GM18511 (cell line): Measurements from ENCODE around the gene FMN2.
"Not testable (repeated sequence)": the region's sequence is repeated elsewhere in the genome, so short reads cannot be mapped to it uniquely, and the experiment has no call there.

Experiments
- ATAC-seq: cut with Tn5 transposase; IDR thresholded peaks from one replicate; pipeline ENCODE4 v1.9.1; 2021; ENCODE audit warnings: mild to moderate bottlenecking, moderate library complexity; ENCODE audit not compliant: unreplicated experiment

The FMN2 gene

DNA sequence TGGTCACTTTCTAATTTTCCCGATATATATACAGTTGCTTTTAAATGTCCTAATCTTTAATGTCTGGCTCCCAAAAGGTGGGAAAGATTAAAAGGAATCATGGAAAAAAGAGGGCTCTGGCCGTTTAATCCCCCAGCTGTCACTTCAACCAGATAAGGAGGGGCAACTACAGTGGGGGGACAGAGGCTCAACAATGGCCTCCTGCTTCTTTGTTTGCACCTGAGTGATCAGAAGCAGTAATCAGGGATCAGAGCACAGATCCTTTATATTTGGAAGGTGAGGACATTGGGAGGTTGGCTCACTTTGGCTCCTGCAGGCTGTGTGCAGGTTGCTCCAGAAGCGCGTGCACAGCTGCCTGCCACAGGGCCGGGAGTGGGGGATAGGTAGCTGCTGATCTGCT is 212.8 kb downstream of the FMN2 start:
- ATAC-seq: no peak

GRCh38 chr1:240306673-240307072 is 215.0 kb downstream of the FMN2 start:
- ATAC-seq: no peak

GRCh38 chr1:240308096-240308495 is 216.4 kb downstream of the FMN2 start:
- ATAC-seq: no peak

DNA sequence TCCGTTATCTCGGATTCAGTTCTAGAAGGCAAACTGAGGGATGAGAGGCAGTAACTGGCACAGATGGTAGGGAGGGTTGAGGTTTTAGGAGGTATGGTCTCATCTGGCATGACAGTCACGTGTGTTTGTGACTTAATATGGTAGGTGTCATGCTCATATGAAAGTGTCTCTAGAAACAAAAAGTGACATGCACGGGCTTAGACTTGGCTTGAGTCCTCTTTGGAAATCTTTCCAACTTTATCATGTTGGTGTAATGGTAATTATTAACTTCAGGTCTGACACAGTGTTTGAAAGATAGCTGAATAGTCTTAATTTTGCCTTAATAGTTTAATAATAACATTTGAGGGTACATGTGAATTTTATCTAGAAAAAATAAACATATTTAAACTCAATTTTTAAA is 218.1 kb downstream of the FMN2 start:
- ATAC-seq: no peak

DNA sequence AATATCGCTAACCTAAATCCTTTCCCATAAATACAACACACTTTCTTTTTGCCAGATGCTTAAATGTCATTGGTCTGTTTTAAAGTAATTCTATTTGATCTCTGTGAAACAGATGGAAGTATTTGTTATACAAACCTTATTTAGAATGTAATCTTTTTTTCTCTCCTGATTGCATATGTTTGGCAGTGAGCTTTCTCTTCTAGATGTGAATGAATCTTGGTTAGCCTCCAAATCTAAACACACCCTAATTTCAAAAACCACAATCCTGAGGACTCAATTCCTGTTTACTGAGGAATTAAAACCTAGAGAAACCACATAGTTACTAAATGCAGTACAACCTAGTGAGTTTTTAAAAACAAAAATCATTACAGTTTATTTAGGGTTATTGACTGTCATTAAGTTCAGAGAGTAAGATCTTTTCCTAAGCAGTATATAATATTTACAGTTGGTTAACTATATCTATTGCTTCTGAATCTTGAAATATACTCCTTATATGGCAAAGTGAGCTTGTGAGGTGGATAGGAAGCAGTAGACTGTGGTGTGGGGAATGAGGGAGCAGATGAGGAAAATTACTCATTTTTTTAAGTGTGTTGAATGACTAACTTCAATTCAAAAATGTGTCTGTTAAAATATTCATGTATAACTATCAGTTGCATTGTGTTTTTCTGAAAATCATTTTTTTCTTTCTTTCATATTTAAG is 218.7 kb downstream of the FMN2 start:
- no peak for ATAC-seq

DNA sequence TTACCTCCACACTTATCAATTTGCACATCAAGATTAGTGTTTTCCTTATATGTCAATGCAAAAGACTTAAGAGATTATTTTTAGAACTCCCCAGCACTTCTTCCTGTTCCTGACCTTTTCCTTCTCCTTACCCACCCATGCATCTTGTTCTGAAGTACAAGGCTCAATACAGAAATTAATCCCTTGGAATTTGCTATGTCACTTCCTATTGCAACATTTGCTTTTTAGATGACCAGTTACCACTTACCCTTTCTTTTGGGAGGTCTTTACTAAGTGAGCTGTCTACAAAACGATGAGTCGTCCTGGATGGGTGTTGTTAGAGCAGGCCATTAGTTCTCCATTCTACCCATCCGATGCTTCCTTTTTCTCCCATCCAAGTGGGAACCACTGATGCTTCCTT is 221.2 kb downstream of the FMN2 start:
- ATAC-seq: no peak

DNA sequence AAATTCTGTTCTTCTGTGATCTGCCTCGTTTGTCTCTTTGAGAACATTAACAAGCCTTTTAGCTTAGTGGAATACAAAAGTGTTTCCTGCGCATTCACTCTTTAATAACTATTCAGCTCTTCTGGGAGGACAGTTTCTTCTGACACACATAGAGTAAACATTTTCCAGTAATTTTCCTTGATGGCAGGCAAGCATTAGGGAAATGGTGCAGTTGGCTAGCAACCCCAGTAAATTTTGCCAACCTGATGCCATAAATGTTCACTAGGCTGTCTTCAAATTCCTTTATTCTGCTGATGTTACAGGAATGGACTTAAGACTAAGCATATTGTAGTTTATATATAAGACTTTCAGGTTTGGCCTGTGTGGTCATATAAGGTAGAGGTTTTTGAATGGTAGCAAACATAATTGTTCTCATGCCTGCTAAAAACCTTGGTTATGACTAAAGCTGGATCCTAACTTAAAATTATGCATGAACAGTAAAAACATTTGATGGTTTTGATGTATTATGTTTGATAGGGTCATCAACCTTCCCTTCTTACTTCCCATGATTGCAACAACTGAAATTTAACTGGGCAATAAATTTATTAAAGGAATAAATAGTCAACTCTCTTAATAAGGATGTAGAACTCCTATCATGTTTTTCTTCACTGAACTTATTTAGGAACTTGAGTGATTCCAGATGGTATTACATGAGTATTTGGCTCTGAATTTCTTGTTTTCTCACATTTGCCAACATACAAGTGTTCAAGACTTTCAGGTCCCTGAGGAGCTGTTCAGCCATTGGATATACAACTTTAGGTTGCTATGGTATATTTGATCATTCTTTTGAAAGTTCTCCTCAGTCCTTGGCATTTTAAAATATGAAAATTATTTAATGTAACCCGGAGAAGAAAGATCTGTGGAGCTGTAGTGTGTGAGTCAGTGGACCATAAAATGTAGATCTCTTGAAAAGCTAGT is 223.4 kb downstream of the FMN2 start:
- no peak for ATAC-seq

- no peak for ATAC-seq
Measured at GRCh38 chr1:240319998-240320397, 228.3 kb downstream of the FMN2 start.

GRCh38 chr1:240320659-240321058 is 229.0 kb downstream of the FMN2 start:
- ATAC-seq: no peak

DNA sequence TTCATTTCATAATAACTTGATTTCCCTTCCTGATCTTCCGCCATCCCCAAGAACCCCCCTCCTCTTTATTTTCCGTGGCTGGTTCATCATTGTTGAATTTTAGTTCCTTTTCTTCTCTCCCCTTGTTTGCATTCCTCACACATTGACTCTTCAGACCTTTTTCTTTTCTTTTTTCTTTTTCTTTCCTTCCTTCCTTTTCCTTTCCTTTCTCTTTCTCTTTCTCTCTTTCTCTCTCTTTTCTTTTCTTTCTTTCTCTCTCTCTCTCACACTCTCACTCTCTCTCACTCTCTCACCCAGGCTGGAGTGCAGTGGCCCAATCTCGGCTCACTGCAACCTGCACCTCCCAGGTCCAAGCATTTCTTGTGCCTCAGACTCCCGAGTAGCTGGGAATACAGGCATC is 231.3 kb downstream of the FMN2 start:
- no peak for ATAC-seq

DNA sequence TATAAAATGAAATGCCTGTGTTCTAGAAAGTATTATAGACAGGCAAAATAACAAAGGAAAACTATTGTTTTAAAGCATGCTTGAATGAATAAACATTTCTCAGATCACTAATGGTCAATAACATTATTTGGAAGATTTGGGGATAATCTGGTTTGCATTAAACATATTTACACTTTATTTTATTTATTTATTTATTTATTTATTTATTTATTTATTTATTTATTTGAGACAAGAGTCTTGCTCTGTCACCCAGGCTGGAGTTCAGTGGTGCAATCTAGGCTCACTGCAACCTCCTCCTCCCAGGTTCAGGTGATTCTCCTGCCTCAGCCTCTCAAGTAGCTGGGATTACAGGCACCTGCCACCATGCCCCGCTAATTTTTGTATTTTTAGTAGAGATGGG is 236.7 kb downstream of the FMN2 start:
- ATAC-seq: not testable (repeated sequence)

DNA sequence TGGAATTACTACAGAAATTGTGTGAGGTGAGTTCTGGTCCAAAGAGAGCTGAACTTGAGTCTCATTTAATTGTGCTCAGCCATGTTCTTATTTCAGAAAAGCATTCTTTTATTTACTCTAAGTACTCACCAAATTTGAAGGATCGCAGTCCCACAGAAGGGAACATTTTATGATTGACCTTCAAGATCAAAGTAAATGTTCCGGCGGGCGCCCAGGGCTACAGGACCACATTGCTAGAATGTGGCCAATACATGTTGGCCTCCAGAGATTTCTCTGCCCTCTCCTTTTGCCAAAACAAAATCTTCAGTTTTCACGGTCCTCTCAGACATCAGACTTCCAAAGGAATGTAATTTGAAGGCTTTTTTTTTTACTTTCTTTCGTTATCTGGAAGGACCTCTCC is 237.8 kb downstream of the FMN2 start:
- no peak for ATAC-seq

DNA sequence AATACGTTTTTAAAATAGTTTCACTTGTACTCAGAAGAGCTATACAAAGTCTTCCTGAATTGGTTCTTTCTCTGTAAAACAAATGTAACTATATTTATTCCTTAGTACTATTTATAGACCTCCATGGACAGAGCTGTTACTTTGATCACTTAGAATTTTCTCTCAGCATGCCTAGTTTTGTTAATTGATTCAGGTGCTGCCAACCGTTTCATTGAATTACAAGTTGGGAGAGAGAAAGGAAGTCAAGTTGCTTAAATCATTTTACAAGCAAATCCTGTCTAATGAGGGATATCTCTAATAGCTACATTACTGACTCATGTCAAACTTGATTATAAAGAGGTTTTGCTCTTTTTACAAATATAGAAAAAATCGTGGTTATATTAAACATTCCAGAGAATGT is 241.0 kb downstream of the FMN2 start:
- no peak for ATAC-seq

DNA sequence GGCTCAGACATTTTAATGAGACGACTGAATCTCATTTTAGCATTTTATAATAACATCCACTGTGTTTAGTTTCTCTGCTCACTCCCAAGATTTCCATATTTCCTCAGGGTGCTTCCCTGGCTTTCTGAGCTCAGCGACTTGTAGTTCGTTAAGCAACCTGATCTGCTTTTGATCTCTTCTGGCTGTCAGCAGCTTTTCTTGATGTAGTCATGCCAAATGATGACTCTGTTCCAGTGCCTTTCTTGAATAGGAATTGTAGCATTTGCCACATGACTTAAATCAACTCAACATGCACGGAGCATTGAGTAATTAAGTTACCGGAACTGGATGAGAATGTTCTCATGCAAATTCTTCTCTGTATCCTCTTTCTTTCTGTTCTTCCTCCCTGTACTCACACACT is 246.1 kb downstream of the FMN2 start:
- no peak for ATAC-seq

GRCh38 chr1:240338837-240339236 is 247.2 kb downstream of the FMN2 start:
- no peak for ATAC-seq

- no peak for ATAC-seq
Measured at GRCh38 chr1:240341365-240342250, 249.9 kb downstream of the FMN2 start.

DNA sequence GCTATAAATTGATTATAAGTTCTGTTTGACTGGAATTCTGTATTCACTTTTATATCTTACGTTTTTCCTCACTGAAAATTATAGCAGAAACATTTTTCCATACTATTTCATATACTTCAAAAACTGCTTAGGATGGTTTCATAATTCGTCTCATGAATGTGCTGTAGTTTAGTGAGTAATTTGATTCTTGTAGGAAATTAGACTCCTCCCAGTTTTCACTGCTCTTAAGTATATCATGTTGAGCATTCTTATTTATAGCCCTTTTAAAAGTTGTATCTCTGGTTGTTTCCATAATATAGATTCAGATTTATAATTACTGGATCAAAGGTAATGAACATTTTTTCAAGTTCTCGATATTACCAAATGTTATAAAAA is 250.6 kb downstream of the FMN2 start:
- no peak for ATAC-seq

GRCh38 chr1:240343045-240343444 is 251.4 kb downstream of the FMN2 start:
- ATAC-seq: no peak

- no peak for ATAC-seq
Measured at GRCh38 chr1:240343966-240344365, 252.3 kb downstream of the FMN2 start.

DNA sequence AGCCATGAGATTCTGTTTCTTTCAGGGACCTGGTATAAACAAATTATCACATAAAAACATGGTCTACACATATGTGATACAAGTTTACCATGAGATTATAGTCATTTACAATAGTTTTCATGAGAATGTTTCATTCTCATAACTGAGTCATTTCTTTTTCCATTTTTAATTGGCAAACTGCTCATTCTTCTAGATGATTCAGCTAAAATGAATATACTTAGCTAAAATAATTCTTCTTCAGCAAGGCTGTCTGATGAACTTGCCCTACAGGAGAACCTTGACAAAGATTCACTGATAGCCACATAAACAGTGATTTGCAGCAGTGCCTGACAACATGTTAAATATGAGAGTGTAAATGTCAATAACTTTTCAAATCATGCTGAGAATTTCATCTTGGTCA is 253.2 kb downstream of the FMN2 start:
- ATAC-seq: no peak

DNA sequence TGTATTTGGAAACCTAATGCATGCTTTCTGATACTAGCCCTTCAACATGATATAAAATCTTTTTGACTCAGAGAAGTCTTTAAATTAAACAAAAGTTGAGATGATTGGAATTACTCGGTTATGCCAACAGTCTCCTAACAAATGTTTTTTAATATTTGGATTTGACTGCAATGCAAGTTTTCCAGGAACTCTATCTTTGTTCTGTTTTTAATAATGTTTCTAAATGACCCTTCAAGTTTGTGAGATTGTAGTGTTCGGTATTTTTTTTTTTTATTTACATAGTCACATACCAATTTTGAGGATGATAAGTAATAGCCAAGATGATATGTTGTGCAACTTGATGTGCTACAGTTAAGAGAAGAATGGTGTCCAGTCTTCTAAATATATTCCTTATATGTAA is 258.0 kb downstream of the FMN2 start:
- ATAC-seq: no peak
